VCaP (cell line): Measurements from ENCODE around the gene MYBPH.

ENCODE experiments used
- H3K27ac ChIP-seq: fragments of 450-650 bp; 2 replicates; pipeline ENCODE4 v1.5.1; 2017
- CTCF ChIP-seq: fragments of 450-650 bp; conservative IDR thresholded peaks from 2 replicates; pipeline ENCODE4 v1.5.1; 2017; ENCODE audit warnings: mild to moderate bottlenecking, moderate library complexity

MYBPH gene

GRCh38 chr1:203184467-203184866, 8.8 kb upstream of the MYBPH start:
- TF ChIP-seq CTCF, result no peak

GRCh38 chr1:203183828-203184227, 8.2 kb upstream of the MYBPH start:
- no peak for TF ChIP-seq CTCF
- H3K27ac ChIP-seq, result no peak overlapping the region

More at GRCh38 chr1:203184467-203184866, 8.8 kb upstream of the MYBPH start:
- no peak overlapping the region for H3K27ac ChIP-seq

GRCh38 chr1:203182387-203182953, 6.8 kb upstream of the MYBPH start:
- TF ChIP-seq CTCF, result no peak
- no peak overlapping the region for H3K27ac ChIP-seq

GRCh38 chr1:203181586-203182386, 6.2 kb upstream of the MYBPH start:
- H3K27ac ChIP-seq, result no peak overlapping the region
- TF ChIP-seq CTCF, result no peak

GRCh38 chr1:203180611-203181330, 5.1 kb upstream of the MYBPH start:
- no peak overlapping the region for H3K27ac ChIP-seq
- no peak for TF ChIP-seq CTCF

GRCh38 chr1:203179667-203180005, 4.0 kb upstream of the MYBPH start:
- H3K27ac ChIP-seq, result no peak overlapping the region
- TF ChIP-seq CTCF, result no peak

- no peak for TF ChIP-seq CTCF
- no peak overlapping the region for H3K27ac ChIP-seq
Measured at GRCh38 chr1:203178821-203179666, 3.4 kb upstream of the MYBPH start.
